IPS-18c (cell line): ENCODE results near the gene GPATCH4.
"Not testable (repeated sequence)": the region's sequence is repeated elsewhere in the genome, so short reads cannot be mapped to it uniquely, and the experiment has no call there.

Experiments
- H3K4me3 ChIP-seq: 2 replicates; pipeline ENCODE4 v1.7.0; 2013; ENCODE audit warnings: low read depth, mild to moderate bottlenecking, low read length, moderate library complexity; ENCODE audit not compliant: insufficient read depth
- H3K9me3 ChIP-seq: one replicate; pipeline ENCODE4 v1.6.1; 2013; ENCODE audit warnings: mild to moderate bottlenecking, low read length, moderate library complexity; ENCODE audit not compliant: control insufficient read depth, insufficient read depth

The GPATCH4 gene

GRCh38 chr1:156571261-156571852 is 29.9 kb downstream of the GPATCH4 start:
- Histone ChIP-seq H3K9me3 (peaks cover 2% of the 10 kb centered on the region), H3K4me3 (peak overlapping the region; percentile 82)

- H3K9me3 ChIP-seq: peaks cover 2% of the 10 kb centered on the region
- H3K4me3 ChIP-seq: no peak overlapping the region
These were observed 34.8 kb downstream of the GPATCH4 start for GRCh38 chr1:156566436-156566835.

GRCh38 chr1:156565519-156565918 is 35.8 kb downstream of the GPATCH4 start:
- H3K9me3 ChIP-seq: peaks cover 2% of the 10 kb centered on the region
- no peak overlapping the region for H3K4me3 ChIP-seq

DNA sequence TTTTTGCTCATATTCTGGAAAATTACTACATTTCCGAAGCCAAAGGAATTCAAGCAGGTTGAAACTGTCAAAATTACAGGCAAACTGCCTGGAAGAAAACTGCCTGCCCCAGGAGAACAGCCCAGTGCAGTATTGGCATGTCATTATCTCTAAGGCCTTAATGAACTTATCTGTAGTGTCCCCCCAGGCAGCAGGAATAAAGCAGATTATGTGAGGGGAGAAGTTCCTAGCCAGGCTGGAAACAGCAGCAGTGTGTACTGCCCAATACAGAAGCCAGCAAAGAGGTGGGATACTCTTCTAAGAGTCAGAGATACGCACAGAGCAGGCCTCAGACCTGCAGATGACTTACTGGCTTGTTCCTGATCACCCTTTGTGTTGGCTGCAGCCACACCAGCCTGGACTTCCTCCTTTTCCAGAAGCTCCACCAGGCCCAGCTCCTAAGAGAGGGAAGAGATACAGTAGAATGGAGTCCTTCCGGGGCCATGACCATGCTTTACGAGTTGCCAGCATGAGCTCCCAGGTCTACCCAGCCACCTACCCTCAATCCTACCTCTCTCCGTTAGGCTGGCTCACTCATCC is 40.6 kb downstream of the GPATCH4 start:
- no peak overlapping the region for H3K4me3 ChIP-seq
- H3K9me3 ChIP-seq: no peaks in the 10 kb centered on the region

- H3K4me3 ChIP-seq: no peak overlapping the region
These were observed 41.4 kb downstream of the GPATCH4 start for GRCh38 chr1:156559797-156560385.

GRCh38 chr1:156559086-156559796 is 42.0 kb downstream of the GPATCH4 start:
- H3K9me3 ChIP-seq: no peaks in the 10 kb centered on the region
- no peak overlapping the region for H3K4me3 ChIP-seq

More at GRCh38 chr1:156559797-156560385, 41.4 kb downstream of the GPATCH4 start:
- H3K9me3 ChIP-seq: no peaks in the 10 kb centered on the region

DNA sequence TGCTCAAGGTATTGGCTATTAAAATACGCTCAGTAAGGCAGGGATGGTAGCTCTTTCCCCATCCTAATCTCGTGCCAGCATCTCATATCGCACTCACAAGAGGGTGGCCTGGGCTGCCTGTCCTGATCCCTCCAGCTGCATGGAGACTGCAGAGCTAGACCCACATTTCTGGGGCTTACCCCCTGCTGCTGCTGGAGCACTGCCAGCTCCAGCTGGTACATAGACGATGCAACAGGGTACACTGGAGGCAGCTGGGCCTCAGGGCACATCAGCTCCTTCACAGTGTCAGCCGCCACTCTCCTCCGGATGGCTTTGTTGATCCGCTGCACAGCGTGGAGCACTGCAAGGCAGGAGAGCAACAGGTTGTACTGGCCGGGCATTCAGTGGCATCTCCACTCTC is 44.9 kb downstream of the GPATCH4 start:
- H3K9me3 ChIP-seq: no peaks in the 10 kb centered on the region
- no peak overlapping the region for H3K4me3 ChIP-seq

GRCh38 chr1:156555715-156556114 is 45.6 kb downstream of the GPATCH4 start:
- H3K9me3 ChIP-seq: no peaks in the 10 kb centered on the region
- H3K4me3 ChIP-seq: no peak overlapping the region

- no peaks in the 10 kb centered on the region for H3K9me3 ChIP-seq
These were observed 46.3 kb downstream of the GPATCH4 start for GRCh38 chr1:156554971-156555370.

GRCh38 chr1:156553860-156554485 is 47.3 kb downstream of the GPATCH4 start:
- Histone ChIP-seq H3K9me3 (no peaks in the 10 kb centered on the region), H3K4me3 (no peak overlapping the region)

More at GRCh38 chr1:156554971-156555370, 46.3 kb downstream of the GPATCH4 start:
- H3K4me3 ChIP-seq: no peak overlapping the region

- H3K9me3 ChIP-seq, H3K4me3 ChIP-seq: not testable (repeated sequence)
These were observed 48.3 kb downstream of the GPATCH4 start for GRCh38 chr1:156552937-156553336.

- Histone ChIP-seq H3K9me3 (no peaks in the 10 kb centered on the region), H3K4me3 (no peak overlapping the region)
These were observed 48.8 kb downstream of the GPATCH4 start for GRCh38 chr1:156552518-156552917.

- no peaks in the 10 kb centered on the region for H3K9me3 ChIP-seq
- no peak overlapping the region for H3K4me3 ChIP-seq
These were observed 49.4 kb downstream of the GPATCH4 start for GRCh38 chr1:156551869-156552268.

DNA sequence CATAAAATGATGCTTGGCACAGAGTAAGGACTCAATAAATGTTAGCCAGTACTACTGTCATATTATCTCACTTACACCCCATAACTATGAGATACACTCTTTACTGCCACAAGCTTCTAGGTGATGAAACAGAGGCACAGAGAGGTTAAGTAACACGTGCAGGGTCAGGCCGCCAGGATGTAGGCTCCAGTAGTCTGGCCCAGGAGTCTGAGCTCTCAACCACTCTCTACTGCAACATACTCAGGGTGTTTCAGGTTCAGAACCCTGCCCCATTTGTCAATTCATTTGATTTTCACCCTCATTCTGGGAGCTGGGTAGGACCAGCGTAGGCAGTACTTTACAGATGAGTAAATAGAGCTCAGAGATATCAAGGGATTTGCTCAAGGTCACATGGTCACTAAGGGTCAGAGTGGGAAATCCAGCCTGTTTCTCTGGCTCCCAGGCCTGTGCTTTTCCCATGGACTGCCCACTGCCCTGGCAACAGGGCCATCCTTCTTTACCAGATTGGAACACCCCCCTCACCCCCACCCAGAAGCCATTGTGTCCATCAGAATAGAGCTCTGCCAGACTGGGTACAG is 50.1 kb downstream of the GPATCH4 start:
- Histone ChIP-seq H3K9me3 (no peaks in the 10 kb centered on the region), H3K4me3 (no peak overlapping the region)

DNA sequence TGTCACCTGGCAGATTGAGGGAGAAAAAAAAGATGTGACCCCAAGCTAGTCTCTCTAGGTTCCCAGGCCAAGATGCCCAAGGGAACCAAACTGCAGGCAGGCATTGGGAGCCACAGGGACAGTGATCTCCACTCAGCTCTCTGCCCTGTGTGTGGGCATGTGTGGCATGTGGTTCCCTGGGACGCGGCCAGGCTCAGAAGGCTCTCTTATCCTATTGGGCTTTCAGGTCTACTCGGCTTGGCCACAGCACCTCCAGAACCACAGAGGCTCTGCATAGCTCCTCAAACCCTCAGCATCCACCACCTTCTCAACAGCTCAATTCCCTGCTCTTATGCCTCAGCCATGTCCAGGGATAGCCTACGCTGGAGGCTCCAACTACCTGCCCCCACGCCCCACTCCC is 50.9 kb downstream of the GPATCH4 start:
- no peaks in the 10 kb centered on the region for H3K9me3 ChIP-seq
- no peak overlapping the region for H3K4me3 ChIP-seq

DNA sequence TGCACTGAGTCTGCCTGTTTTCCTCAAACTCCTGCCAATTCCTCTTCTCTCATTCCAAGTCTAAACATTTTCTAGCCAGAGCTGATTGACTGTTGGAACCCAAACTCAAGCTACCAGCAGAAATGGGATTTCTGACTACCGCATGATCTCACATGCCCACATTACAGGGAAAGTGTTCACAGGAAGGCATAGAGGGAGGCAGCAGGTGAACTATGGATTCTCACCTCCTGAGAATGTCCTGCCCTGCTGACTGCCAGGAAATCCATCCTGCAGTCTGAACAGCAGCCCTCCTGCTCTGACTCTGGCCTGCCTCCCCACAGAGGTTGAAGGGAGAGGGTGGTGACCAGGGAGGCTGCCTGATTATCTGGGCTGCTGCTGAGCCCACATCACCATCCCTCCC is 51.4 kb downstream of the GPATCH4 start:
- Histone ChIP-seq H3K9me3 (no peaks in the 10 kb centered on the region), H3K4me3 (no peak overlapping the region)

- Histone ChIP-seq H3K9me3 (no peaks in the 10 kb centered on the region), H3K4me3 (no peak overlapping the region)
These were observed 51.9 kb downstream of the GPATCH4 start for GRCh38 chr1:156549390-156549789.
